ENCODE results near the gene KRT36. TPM values are rescaled to one million over a fixed set of nuclear protein-coding genes. Genes with fewer than 3 reads are reported as not detected.

Gene KRT36
- polyA plus RNA-seq, 3 donors from 2014 or later, result not detected

DNA sequence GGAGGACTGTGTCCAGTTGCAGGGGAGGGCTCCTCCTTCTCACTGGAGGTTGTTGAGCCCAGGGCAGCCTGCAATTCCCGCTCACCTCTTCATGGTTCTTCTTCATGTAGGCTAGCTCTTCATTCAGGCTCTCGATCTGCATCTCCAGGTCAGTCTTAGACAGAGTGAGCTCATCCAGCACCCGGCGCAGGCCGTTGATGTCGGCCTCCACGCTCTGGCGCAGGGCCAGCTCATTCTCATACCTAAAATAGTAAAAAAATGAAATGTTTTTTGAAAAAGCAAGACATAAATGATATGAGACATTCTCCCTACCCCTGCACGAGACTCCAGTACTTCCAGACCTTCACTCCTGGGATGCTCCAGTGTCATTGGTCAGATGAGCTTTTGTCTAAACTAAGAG, 13.5 kb upstream of the KRT36 start:
- Mint-ChIP-seq H3K27me3 (ENCODE audit: low read depth in 3 of 3) (peaks cover 0 to 5% (median 4%) of the 10 kb centered on the region in 3 donors), H3K36me3 (no peaks in the 10 kb centered on the region), H3K27ac (no peak overlapping the region), H3K4me1 (no peaks in the 10 kb centered on the region), H3K4me3 (no peak overlapping the region), H3K9me3 (no peaks in the 10 kb centered on the region)
- no peak for DNase-seq

- DNase-seq, result no peak
- no peak overlapping the region for H3K4me3 Mint-ChIP-seq
- peaks cover 0 to 2% of the 10 kb centered on the region in 2 donors for H3K4me1 Mint-ChIP-seq
- no peak overlapping the region for H3K27ac Mint-ChIP-seq
- peaks cover 0 to 7% (median 0%) of the 10 kb centered on the region in 3 donors for H3K27me3 Mint-ChIP-seq (ENCODE audit: low read depth in 3 of 3)
- H3K36me3 Mint-ChIP-seq, result no peaks in the 10 kb centered on the region
- H3K9me3 Mint-ChIP-seq, result no peaks in the 10 kb centered on the region
Observed at GRCh38 chr17:41500131-41500911, 10.6 kb upstream of the KRT36 start.

- no peak for DNase-seq
Observed at GRCh38 chr17:41499714-41500113, 10.0 kb upstream of the KRT36 start.

GRCh38 chr17:41498276-41498675, 8.6 kb upstream of the KRT36 start:
- Mint-ChIP-seq H3K4me3 (no peak overlapping the region), H3K4me1 (peaks cover 0 to 2% of the 10 kb centered on the region in 2 donors), H3K36me3 (no peaks in the 10 kb centered on the region), H3K9me3 (no peaks in the 10 kb centered on the region), H3K27me3 (ENCODE audit: low read depth in 3 of 3) (peaks cover 0 to 4% (median 1%) of the 10 kb centered on the region in 3 donors), H3K27ac (no peak overlapping the region)
- no peak for DNase-seq

More at GRCh38 chr17:41499714-41500113, 10.0 kb upstream of the KRT36 start:
- Mint-ChIP-seq H3K4me3 (no peak overlapping the region), H3K36me3 (no peaks in the 10 kb centered on the region), H3K27ac (no peak overlapping the region), H3K9me3 (no peaks in the 10 kb centered on the region), H3K27me3 (ENCODE audit: low read depth in 3 of 3) (peaks cover 0 to 4% (median 0%) of the 10 kb centered on the region in 3 donors), H3K4me1 (peaks cover 0 to 2% of the 10 kb centered on the region in 2 donors)

- Mint-ChIP-seq H3K27ac (no peak overlapping the region), H3K36me3 (no peaks in the 10 kb centered on the region), H3K4me1 (peaks cover 0 to 2% of the 10 kb centered on the region in 2 donors), H3K27me3 (ENCODE audit: low read depth in 3 of 3) (peaks cover 0 to 5% (median 4%) of the 10 kb centered on the region in 3 donors), H3K4me3 (no peak overlapping the region), H3K9me3 (no peaks in the 10 kb centered on the region)
- peak; percentile 12 to 18 (median 14) for DNase-seq
Observed at GRCh38 chr17:41496803-41497484, 7.2 kb upstream of the KRT36 start.

DNA sequence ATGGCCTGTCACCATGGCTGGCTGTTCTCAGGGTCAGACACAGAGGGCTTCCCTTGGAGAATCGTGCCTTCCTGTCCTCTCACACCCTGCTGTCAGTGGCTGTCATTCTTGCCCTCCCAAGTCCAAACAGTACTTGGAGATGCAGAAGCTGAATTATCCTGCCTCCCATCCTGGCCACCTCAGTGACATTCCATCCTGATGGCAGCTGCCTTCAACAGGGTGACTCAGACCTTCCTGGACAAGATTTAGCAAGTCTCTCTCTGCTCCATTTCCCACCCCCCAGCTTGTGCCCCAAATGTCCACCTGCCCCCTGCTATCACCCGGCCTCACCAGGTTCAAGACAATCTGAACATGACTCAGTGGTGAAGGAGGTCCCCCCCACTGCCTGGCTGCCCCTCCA, 4.8 kb upstream of the KRT36 start:
- Mint-ChIP-seq H3K36me3 (no peaks in the 10 kb centered on the region), H3K27ac (no peak overlapping the region), H3K4me1 (peaks cover 0 to 2% of the 10 kb centered on the region in 2 donors), H3K9me3 (no peaks in the 10 kb centered on the region), H3K27me3 (ENCODE audit: low read depth in 3 of 3) (peaks cover 2 to 9% (median 4%) of the 10 kb centered on the region in 3 donors), H3K4me3 (no peak overlapping the region)
- no peak for DNase-seq

DNA sequence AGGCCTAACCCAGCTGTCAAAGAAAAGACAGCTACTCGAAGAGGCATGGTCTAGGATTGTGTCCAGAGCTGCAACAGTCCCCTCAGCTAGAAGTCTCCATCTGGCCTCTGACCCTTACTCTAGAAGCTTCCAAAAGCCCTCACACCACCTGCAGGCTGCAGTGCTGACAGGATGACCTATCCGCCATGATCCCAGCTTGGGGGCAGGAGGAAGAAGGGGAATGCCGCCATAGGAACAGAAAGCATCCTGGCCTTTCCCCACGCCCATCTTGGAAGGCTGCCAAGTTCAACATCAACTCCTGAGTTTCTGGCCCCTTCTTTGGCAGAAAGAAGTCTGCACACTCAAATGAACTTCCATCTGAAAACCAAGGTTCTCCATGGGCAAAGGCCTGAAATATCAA, 3.1 kb upstream of the KRT36 start:
- Mint-ChIP-seq H3K27me3 (ENCODE audit: low read depth in 3 of 3) (peaks cover 3 to 9% (median 4%) of the 10 kb centered on the region in 3 donors), H3K27ac (no peak overlapping the region), H3K9me3 (no peaks in the 10 kb centered on the region), H3K4me1 (peaks cover 0 to 2% of the 10 kb centered on the region in 2 donors), H3K4me3 (no peak overlapping the region), H3K36me3 (no peaks in the 10 kb centered on the region)
- DNase-seq, result no peak

DNA sequence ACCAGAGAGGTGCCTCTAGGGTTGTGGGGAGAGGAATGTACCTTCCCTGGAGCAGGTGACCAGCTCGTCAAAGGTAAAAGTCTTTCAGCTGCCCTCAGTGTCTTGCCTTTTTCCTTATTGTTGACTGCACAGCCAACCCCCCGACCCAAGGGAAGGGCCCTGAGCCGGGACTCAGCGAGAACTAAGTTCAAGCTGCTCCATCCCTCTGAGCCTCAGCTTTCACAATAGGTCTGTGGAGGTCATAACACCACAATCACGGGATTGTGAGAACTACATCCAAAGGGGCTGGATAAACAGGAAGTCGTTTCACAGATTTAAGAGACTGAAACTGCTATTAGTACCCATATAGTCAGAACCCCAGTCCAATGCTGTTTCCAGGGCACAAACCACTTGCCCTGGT, 2.6 kb upstream of the KRT36 start:
- Mint-ChIP-seq H3K27me3 (ENCODE audit: low read depth in 3 of 3) (peaks cover 3 to 9% (median 4%) of the 10 kb centered on the region in 3 donors), H3K36me3 (no peaks in the 10 kb centered on the region), H3K4me3 (no peak overlapping the region), H3K4me1 (peaks cover 0 to 2% of the 10 kb centered on the region in 2 donors), H3K27ac (no peak overlapping the region), H3K9me3 (no peaks in the 10 kb centered on the region)
- no peak for DNase-seq

- DNase-seq, result no peak
- Mint-ChIP-seq H3K4me3 (no peak overlapping the region), H3K27me3 (ENCODE audit: low read depth in 3 of 3) (peaks cover 3 to 9% (median 4%) of the 10 kb centered on the region in 3 donors), H3K36me3 (no peaks in the 10 kb centered on the region), H3K27ac (no peak overlapping the region), H3K9me3 (no peaks in the 10 kb centered on the region), H3K4me1 (no peaks in the 10 kb centered on the region)
Observed at GRCh38 chr17:41491476-41491875, 1.8 kb upstream of the KRT36 start.

DNA sequence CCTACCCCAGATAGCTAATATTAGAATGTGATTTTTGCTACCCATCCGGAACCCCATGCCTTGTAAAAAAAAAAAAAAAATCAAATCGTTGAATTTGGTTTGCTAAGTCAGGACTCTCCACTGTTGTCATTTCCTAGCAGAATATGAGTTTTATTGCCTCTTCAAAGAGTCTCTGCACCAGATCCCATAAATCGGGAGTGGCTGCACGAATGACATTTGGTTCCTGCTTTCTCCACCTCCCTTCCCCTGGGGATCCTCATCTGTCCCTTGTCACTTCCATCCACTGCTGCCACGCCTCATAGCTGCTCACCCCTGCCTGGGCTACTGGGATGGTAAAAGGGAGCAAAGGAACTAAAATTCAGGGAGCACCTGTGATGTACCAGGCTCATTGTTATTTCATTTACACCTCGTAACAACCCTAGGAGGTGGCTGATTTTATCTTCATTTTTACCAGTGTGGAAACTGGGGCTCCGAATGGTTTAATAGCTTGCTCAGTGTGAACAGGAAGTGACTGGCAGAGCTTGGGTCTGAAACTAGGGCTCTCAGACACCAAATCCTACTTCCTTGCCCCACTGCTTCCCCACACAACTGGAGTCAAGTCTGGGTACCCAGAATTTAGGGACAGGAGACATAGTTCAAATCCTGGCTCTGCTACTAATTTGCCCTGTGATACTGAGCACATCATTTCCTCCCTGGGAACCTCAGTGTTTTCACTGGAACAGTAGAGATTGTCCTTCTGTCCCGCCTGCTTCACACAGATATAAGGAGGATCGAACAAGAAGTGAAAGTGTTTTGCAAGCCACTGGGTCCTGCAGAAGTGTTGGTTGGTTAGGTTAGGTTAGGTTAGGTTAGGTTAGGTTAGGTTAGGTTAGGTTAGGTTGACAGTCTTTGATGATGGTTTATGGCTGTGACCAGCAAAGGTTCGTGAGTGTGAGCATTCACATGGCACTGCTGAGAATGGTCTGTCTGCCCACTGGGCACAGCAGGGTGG, 585 bp upstream of the KRT36 start:
- H3K27me3 Mint-ChIP-seq (ENCODE audit: low read depth in 3 of 3), result peaks cover 2 to 11% (median 6%) of the 10 kb centered on the region in 3 donors
- no peaks in the 10 kb centered on the region for H3K36me3 Mint-ChIP-seq
- no peaks in the 10 kb centered on the region for H3K9me3 Mint-ChIP-seq
- no peaks in the 10 kb centered on the region for H3K4me1 Mint-ChIP-seq
- DNase-seq, result no peak
- H3K4me3 Mint-ChIP-seq, result no peak overlapping the region
- no peak overlapping the region for H3K27ac Mint-ChIP-seq

DNA sequence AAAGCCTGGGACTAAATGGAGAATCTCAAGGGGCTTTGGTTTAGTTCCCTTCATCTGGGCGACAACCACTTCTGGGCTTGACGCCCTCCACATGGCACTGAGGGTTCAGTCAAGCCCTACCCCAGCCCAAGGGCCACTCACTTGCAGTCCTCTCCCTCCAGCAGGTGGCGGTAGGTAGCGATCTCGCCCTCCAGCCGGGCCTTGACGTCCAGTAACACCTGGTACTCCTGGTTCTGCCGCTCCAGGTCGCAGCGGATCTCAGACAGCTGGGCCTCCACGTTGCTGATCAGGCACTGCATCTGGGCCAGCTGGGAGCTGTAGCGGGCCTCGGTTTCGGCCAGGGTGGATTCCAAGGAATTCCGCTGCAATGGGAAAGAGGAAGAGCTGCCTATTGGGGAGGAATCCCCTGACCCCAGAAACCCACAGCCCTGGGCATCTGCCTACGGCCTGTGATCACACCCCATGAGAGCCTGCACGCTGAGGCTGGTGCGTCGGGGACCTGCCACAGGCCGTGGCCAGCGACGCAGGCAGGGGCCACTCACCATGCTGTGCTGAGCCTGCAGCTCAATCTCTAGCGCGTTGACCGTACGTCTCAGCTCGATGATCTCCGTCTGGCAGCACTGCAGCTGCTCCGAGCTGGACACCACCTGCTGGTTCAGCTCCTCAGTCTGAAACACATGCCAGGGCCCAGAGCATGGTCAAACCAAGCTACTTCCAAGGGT, 2.7 kb downstream of the KRT36 start:
- no peak overlapping the region for H3K4me3 Mint-ChIP-seq
- DNase-seq, result peak in 2 of 3 donors; percentile 16 to 19

GRCh38 chr17:41486316-41486715, 3.4 kb downstream of the KRT36 start:
- Mint-ChIP-seq H3K4me1 (no peaks in the 10 kb centered on the region), H3K27ac (no peak overlapping the region), H3K9me3 (no peaks in the 10 kb centered on the region), H3K27me3 (ENCODE audit: low read depth in 3 of 3) (peaks cover 2 to 8% (median 8%) of the 10 kb centered on the region in 3 donors), H3K4me3 (no peak overlapping the region), H3K36me3 (no peaks in the 10 kb centered on the region)
- no peak for DNase-seq

More for the DNA sequence above, 2.7 kb downstream of the KRT36 start:
- Mint-ChIP-seq H3K27ac (no peak overlapping the region), H3K27me3 (ENCODE audit: low read depth in 3 of 3) (peaks cover 2 to 8% (median 8%) of the 10 kb centered on the region in 3 donors), H3K9me3 (no peaks in the 10 kb centered on the region), H3K4me1 (no peaks in the 10 kb centered on the region), H3K36me3 (no peaks in the 10 kb centered on the region)
